Nephron (organoid): Measurements from ENCODE around the gene KRTAP10-4.
"Not testable (repeated sequence)": the region's sequence is repeated elsewhere in the genome, so short reads cannot be mapped to it uniquely, and the experiment has no call there.

Experiments
- H3K27ac Mint-ChIP-seq, 3 experiments: 2 replicates each; pipeline ENCODE4 v1.8.0; 2020; ENCODE audit warnings: mixed read lengths in 3 of 3, mild to moderate bottlenecking in 2 of 3, moderate library complexity in 1 of 3
- H3K27me3 Mint-ChIP-seq: 2 replicates; pipeline ENCODE4 v1.8.0; 2021; ENCODE audit warnings: low read depth, mild to moderate bottlenecking, moderate library complexity, mixed read lengths
- H3K36me3 Mint-ChIP-seq: 2 replicates; pipeline ENCODE4 v1.8.0; 2020; ENCODE audit warnings: low read depth, mixed read lengths
- H3K4me1 Mint-ChIP-seq: 2 replicates; pipeline ENCODE4 v1.8.0; 2020; ENCODE audit warnings: mixed read lengths
- H3K4me3 Mint-ChIP-seq, 3 experiments: 2 replicates each; pipeline ENCODE4 v1.8.0; 2020; ENCODE audit warnings: mild to moderate bottlenecking in 3 of 3, mixed read lengths in 3 of 3, moderate library complexity in 2 of 3
- H3K9me3 Mint-ChIP-seq: 2 replicates; pipeline ENCODE4 v1.8.0; 2020; ENCODE audit warnings: mixed read lengths
- CTCF ChIP-seq, 3 experiments: fragments of 200-600 bp; sonication (generic); IDR thresholded peaks; one replicate each; pipeline ENCODE4 v1.5.0; 2021; ENCODE audit warnings: antibody characterized with exemption in 3 of 3; ENCODE audit not compliant: unreplicated experiment in 3 of 3

KRTAP10-4 gene

GRCh38 chr21:44589586-44590305, 16.2 kb downstream of the KRTAP10-4 start:
- Mint-ChIP-seq H3K4me3 (no peak overlapping the region), H3K27me3 (peaks cover 38% of the 10 kb centered on the region), H3K36me3 (no peaks in the 10 kb centered on the region), H3K9me3 (peaks cover 15% of the 10 kb centered on the region), H3K27ac (no peak overlapping the region), H3K4me1 (peaks cover 11% of the 10 kb centered on the region)
- TF ChIP-seq CTCF (IDR thresholded peaks at IDR 0.05; ENCODE audit: unreplicated experiment in 3 of 3) = no peak

GRCh38 chr21:44590311-44590721, 16.8 kb downstream of the KRTAP10-4 start:
- Mint-ChIP-seq H3K27me3 (peaks cover 36% of the 10 kb centered on the region), H3K9me3 (peaks cover 13% of the 10 kb centered on the region), H3K36me3 (no peaks in the 10 kb centered on the region), H3K4me1 (peaks cover 11% of the 10 kb centered on the region), H3K4me3 (no peak overlapping the region), H3K27ac (no peak overlapping the region)
- no peak for TF ChIP-seq CTCF (IDR thresholded peaks at IDR 0.05; ENCODE audit: unreplicated experiment in 3 of 3)

GRCh38 chr21:44590897-44591800, 17.6 kb downstream of the KRTAP10-4 start:
- not testable (repeated sequence) for H3K36me3 Mint-ChIP-seq, H3K27ac Mint-ChIP-seq, H3K4me3 Mint-ChIP-seq
- Mint-ChIP-seq H3K27me3 (peaks cover 33% of the 10 kb centered on the region), H3K9me3 (peaks cover 11% of the 10 kb centered on the region), H3K4me1 (peaks cover 11% of the 10 kb centered on the region)

GRCh38 chr21:44591801-44592130, 18.2 kb downstream of the KRTAP10-4 start:
- H3K27me3 Mint-ChIP-seq = peaks cover 30% of the 10 kb centered on the region
- not testable (repeated sequence) for H3K36me3 Mint-ChIP-seq, H3K27ac Mint-ChIP-seq, H3K9me3 Mint-ChIP-seq, H3K4me3 Mint-ChIP-seq
- peaks cover 11% of the 10 kb centered on the region for H3K4me1 Mint-ChIP-seq

GRCh38 chr21:44592446-44593311, 19.1 kb downstream of the KRTAP10-4 start, which contains the start of gene KRTAP10-6:
TSS of gene KRTAP10-6 (minus strand) at chr21:44592505. CDS start at chr21:44592484, 21 bp downstream.
- TF ChIP-seq CTCF (IDR thresholded peaks at IDR 0.05; ENCODE audit: unreplicated experiment in 3 of 3) = no peak
- peaks cover 11% of the 10 kb centered on the region for H3K4me1 Mint-ChIP-seq
- no peaks in the 10 kb centered on the region for H3K9me3 Mint-ChIP-seq
- H3K36me3 Mint-ChIP-seq = no peaks in the 10 kb centered on the region
- no peak within 1 kb of the TSS for H3K27ac Mint-ChIP-seq
- H3K27me3 Mint-ChIP-seq = peaks cover 21% of the 10 kb centered on the region
- H3K4me3 Mint-ChIP-seq = peak within 1 kb of the TSS in 1 of 3 experiments; percentile 21

- Mint-ChIP-seq H3K27ac (no peak overlapping the region), H3K4me1 (peaks cover 11% of the 10 kb centered on the region), H3K4me3 (peak overlapping the region in 1 of 3 experiments; percentile 21), H3K36me3 (no peaks in the 10 kb centered on the region), H3K27me3 (peaks cover 17% of the 10 kb centered on the region), H3K9me3 (peaks cover 4% of the 10 kb centered on the region)
- TF ChIP-seq CTCF (IDR thresholded peaks at IDR 0.05; ENCODE audit: unreplicated experiment in 3 of 3) = no peak
Observed at GRCh38 chr21:44593598-44594405, 20.3 kb downstream of the KRTAP10-4 start.
